Anterior cingulate cortex (tissue), 58 donors: Measurements from ENCODE around the gene CADPS.

Experiments
- DNase-seq, 58 donors: peaks; one replicate each; lab custom pipeline; 2025; lab: John Stamatoyannopoulos, UW

CADPS gene

DNA sequence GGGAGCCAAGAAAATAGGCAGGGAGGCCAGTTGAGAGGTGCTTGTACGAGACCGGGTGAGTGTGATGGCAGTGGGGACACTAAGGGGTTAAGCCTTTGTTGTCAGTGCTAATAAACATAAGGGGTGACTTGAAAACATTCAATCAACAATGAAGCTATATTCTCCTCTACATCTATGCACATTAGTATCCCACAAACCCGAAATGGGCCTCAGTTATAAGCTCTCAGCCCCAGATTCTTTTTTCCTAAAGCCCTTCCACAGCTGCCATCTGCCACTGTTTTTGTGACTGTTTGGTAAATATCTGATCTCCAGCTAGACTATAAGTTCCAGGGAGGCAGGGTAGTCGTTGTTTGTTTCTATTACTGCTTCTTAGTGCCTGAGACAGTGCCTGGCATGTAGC is 118.2 kb downstream of the CADPS start:
- DNase-seq: no peak

- no peak for DNase-seq
These were observed 119.9 kb downstream of the CADPS start for GRCh38 chr3:62755285-62755684.

GRCh38 chr3:62749657-62750056 is 125.6 kb downstream of the CADPS start:
- DNase-seq: no peak

DNA sequence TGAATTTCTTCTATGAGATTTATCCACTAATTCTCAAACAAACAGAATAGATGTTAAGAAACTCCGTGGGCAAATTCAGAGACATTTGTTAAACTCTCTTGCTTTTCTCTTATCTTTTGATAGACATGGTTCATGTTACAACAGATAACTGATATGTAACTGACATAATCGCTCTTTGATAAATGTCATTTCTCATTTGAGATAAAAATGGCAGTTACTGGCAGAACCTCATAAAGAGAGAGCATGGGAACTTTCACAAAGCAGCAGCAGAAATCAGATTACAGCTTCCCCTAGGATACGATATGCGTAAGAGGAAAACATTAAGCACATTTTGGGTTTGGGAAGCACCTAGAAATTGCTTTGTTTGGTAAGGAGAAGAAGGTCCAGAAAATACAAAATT is 126.1 kb downstream of the CADPS start:
- no peak for DNase-seq

DNA sequence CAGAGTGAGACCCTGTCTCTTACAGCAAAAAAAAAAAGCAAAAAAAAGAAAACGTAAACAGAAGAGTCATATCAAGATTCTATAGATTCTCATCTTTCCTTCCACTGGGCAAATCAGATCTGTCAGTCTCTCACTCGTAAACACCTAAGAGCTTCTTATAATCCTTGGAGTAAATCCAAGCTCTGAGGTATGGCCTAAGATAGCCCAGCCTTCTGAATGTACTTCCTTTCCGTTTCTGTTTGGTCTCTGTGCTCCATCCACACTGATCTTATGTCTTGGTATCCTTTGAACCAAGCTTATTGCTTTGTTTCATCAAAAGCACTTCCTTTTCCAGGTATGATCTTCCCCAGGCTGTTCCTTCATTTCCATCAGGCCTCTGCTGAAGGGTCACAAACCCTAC is 137.8 kb downstream of the CADPS start:
- no peak for DNase-seq

GRCh38 chr3:62735510-62735909 is 139.7 kb downstream of the CADPS start:
- DNase-seq: no peak

DNA sequence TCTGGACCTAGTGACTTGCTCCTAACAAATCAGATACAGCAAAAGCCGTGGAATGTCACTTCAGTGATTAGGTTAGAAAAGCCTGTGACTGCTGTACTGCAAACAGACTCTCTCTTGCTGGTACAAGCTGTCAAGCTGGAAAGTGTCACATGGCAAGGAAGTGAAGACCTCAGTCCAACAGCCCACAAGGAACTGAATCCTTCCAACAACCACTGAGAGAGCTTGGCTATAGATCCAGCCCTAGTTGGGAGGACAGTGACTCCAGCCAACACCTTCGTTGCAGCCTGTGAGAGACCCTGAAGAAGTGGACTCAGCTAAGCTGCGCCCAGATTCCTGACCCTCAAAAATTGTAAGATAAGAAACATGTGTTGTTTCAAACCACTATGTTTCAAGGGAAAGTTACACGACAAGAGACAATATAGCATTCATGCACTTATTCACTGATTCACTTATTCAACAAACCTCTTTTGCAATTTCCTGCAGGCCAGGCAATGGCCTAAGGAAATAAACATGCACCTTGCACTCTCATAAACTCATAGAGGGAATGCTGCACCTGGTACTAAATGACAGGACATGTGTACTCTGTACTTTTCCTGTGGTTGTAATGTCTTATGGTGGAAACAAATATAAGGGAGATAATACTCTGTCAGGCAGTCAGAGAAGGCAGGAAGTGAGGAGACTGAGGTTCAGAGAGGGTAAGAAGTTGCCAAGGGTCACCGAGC is 142.9 kb downstream of the CADPS start:
- no peak for DNase-seq

DNA sequence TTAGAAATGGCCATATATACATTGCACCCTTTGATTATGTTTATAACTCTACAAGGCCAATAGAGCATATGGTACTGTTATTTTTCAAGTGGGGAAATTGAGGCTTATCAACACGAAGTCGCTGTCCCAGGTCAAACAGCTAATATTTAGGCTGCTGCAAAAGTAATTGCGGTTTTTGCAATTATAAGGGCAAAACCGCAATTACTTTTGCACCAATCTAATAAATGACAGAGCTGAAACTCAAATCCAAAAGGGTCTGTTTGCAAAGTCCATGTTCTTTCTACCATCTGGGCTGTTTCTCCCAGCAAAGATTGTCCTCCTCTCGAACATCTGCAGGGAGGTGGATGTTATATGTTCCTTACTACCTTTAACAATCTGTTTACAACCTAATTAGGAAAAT is 147.2 kb downstream of the CADPS start:
- no peak for DNase-seq

DNA sequence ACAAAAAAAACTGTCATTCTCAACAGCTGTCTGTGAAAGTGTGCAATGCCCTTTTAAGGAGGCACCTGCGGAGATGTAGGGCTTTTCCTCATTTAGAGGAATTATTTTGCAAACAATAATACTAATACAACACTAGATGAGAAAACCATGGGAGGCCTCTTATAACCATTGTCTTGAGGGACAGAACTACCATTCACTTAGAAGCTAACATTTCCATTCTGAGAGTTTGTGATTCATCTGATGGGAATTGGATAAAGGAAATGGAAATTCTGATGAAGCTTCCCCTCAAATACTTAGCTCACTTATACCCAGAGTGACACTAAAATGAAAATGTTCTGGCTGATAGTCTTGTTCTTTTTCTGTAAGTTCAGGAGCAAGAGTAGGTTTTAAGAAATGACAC is 147.7 kb downstream of the CADPS start:
- no peak for DNase-seq

DNA sequence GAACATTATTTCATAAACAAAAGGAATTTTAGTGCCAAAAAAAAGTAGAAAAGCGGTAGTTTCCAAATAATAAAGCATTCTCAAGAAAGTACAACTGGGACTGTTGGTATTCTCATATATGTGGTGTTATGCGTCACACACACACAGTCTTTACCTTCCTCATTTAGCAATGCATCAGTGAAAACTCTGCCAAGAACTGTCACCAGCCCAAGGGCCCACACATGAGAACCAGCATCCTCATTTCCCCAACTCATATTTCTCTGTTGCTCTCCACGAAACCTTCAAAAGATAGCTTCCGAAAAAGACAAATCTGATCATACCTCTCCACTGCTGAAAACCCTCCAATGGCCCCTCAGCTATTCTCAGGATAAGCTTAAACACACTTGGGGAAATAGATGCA is 150.7 kb downstream of the CADPS start:
- DNase-seq: peak in 14 of 58 donors; percentile 1 to 52 (median 6)

DNA sequence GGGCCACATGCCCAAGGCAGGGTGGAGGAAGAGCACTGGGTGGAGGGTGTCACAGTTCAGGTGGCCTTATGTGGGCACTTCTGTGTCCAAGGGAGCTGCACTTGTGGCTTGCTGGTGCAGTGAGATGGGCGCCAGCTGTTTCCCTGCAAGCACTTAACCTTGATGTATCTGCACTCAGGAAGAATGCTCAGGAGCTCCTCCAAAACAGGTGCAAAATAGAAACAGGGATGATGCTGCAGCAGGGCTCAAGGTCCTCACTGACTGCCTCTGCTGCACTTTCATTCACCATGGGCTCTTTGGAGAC is 151.3 kb downstream of the CADPS start:
- DNase-seq: peak in 3 of 58 donors; percentile 9 to 43 (median 32)

DNA sequence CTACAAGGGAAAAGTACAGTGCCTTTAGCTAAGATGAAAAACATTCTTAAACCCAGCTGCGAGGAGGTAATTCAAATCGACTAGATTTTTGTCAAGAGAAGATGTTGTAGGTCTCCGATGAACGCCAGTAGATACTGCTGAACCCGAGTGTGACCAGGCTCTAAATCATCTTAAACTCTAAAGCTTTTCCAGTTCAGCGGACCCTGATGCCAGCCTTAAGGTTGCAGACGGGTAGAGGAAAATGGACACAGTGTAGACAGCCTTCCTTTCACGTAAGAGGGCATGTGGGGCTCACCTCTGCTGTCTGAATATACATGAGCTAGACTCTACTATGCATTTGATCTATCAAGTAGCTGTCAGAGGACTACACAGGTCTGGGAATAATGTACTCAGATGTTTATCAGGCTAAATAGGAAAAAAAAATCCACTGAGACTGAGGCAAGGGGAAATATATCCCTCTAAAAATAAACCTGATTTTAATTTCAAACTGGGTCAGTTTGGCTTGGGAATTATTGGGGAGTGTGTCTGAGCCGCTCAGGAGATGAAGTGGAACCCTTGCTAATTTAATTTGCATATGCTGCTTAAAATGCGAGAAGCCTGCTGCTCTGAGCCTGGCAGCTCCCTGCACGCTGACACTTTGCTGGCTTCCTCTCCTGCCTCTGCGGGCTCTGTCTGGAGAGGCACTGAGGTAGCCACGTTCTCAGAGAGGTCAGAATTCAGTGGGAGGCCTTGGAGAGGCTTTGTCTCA is 151.9 kb downstream of the CADPS start:
- peak in 26 of 58 donors; percentile 1 to 53 (median 8) for DNase-seq

GRCh38 chr3:62722344-62722743 is 152.9 kb downstream of the CADPS start:
- no peak for DNase-seq

- peak in 40 of 58 donors; percentile 2 to 86 (median 20) for DNase-seq
These were observed 156.5 kb downstream of the CADPS start for GRCh38 chr3:62718515-62719320.

- DNase-seq: no peak
These were observed 157.2 kb downstream of the CADPS start for GRCh38 chr3:62718011-62718410.

GRCh38 chr3:62712746-62713145 is 162.5 kb downstream of the CADPS start:
- DNase-seq: no peak

DNA sequence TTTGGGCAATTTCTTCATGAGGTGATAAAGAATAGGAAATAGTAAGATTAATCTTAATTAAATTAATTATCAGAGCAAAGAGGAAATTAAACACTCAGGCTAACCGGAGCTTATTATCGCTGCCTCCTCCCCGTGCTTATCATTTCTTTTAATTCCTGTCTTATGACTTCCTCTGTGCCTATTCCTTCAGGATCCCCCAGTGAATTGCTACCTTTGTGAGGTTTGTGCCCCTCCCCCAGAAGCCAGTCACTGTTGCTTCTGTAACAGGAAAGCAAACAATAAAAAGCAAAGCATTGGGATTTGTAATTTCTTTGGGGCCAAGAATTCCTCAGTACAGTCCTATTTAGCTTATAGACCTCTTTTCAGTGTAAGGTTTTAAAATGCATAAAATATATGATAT is 164.5 kb downstream of the CADPS start:
- no peak for DNase-seq

DNA sequence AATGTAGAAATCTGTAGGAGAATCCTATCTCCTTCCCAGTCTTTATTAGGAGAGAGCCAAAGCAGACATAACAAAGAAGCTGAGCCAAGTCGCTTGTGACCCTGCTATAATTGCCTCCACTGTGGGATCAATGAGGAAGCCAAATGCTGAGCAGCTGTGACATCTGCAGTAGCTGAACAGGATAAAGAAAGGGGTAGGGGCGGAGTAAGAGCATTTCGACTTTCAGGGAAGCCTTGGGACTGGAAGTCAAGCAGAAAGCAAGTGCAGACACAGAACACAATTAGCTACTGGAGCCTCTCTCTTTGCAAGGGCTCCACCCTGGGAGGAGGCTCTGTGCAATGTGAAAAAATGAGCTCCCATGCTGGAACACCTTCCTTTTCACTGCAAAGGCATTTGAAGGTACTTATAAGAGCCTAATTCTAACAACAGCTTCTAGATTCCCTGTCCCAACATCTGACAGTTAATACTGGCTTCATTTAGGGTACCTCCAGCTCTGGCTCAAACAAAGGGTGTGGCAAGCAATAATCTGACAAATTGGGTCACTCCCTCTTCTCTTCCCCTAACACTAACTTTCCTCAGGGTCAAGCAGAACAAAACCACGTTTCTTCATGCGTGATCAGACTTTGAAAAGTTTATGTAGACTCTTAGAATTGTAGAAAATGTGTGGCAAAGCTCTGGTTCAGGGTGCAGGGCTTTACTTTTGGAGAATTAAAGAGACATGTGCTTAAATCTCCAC is 166.4 kb downstream of the CADPS start:
- no peak for DNase-seq

DNA sequence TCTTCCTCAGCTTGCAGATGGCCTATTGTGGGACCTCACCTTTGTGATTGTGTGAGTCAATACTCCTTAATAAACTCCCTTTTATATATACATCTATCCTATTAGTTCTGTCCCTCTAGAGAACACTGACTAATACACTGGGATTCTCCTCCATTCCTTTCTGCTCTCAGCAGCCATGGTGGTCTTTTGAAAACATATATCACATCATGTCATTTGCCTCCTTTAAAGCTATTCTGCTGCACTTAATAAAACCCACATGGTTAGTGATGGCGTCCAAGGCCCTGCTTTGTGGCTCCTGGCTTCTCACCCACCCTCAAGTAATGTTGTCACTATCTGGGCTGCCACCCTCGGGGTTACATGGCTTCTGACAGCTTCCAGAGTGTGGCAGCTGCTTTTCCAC is 169.5 kb downstream of the CADPS start:
- DNase-seq: no peak

DNA sequence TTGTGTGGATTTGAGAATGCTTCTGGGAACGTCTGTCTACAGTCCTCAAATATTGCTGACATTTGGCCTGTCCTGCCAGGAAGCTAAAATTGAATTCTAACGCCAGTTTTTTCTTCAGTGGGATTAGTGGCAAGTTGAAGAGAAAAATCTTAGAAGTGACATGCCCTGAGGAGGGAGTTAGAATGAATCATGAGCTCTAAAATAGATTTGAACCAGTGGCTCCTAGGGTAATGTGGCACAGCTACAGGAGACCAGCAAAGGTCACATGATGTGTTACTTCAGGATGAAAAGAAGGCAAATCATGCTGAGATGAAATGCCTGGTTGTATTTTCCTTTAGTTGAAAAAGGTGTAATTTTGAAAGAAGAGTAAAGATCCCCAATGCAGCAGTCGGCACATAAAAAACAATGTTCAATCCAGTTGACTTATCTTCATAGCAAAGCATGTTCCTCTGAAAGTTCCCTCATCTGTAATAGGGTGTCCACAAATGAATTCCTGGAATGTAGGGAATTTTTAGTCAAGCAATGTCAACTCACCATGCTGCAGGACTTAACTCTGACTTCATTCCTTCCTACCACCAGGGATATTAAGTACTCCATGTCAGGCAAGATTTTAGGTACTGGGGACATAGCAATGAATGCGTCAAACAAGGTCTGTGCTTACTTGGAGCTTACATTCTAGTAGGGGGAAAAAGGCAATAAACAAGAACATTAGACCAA is 171.6 kb downstream of the CADPS start:
- no peak for DNase-seq
